ENCODE data around the gene JKAMP.

GRCh38 chr14:59532419-59532818 lies 48.1 kb downstream of the JKAMP start:
- TF ChIP-seq CTCF (IDR thresholded peaks at IDR 0.05; ENCODE audit: low read depth, low read length, missing input control), result no peak
- TF ChIP-seq HNF4A (conservative IDR thresholded peaks at IDR 0.05), result no peak
- TF ChIP-seq EGR1 (IDR thresholded peaks at IDR 0.05; ENCODE audit: low read depth in 2 of 2), result no peak
- no peak for TF ChIP-seq SP1 (IDR thresholded peaks at IDR 0.05)
- TF ChIP-seq RXRA (IDR thresholded peaks at IDR 0.05), result no peak
- TF ChIP-seq YY1 (IDR thresholded peaks at IDR 0.05), result no peak
- no peak for TF ChIP-seq GABPA (IDR thresholded peaks at IDR 0.05 in 1 of 2, conservative IDR thresholded peaks at IDR 0.05 in 1 of 2)
- no peak for TF ChIP-seq TAF1 (conservative IDR thresholded peaks at IDR 0.05)
